IMR-90 (cell line): Measurements from ENCODE around the gene GXYLT2.
"Not testable (repeated sequence)": the region's sequence is repeated elsewhere in the genome, so short reads cannot be mapped to it uniquely, and the experiment has no call there.

ENCODE experiments used
- BHLHE40 ChIP-seq: fragments of 150-350 bp; IDR thresholded peaks from 2 replicates; pipeline ENCODE4 v1.6.1; 2016; ENCODE audit warnings: mild to moderate bottlenecking, low read depth, low read length
- CEBPB ChIP-seq: IDR thresholded peaks from 2 replicates; pipeline ENCODE4 v1.6.1; 2012; ENCODE audit warnings: low read depth, low read length, improper control_type of control experiment
- CHD1 ChIP-seq: IDR thresholded peaks from 2 replicates; pipeline ENCODE4 v1.6.1; 2012; ENCODE audit warnings: low read depth, low read length, improper control_type of control experiment
- FOS ChIP-seq: fragments of 150-350 bp; IDR thresholded peaks from 2 replicates; pipeline ENCODE4 v1.6.1; 2016; ENCODE audit warnings: low read depth, low read length
- MAZ ChIP-seq: IDR thresholded peaks from 2 replicates; pipeline ENCODE4 v1.6.1; 2012; ENCODE audit warnings: low read depth, mild to moderate bottlenecking, low read length, improper control_type of control experiment, moderate library complexity, borderline replicate concordance
- MXI1 ChIP-seq: IDR thresholded peaks from 2 replicates; pipeline ENCODE4 v1.6.1; 2012; ENCODE audit warnings: low read depth, mild to moderate bottlenecking, low read length, moderate library complexity, borderline replicate concordance
- POLR2A ChIP-seq: IDR thresholded peaks from 2 replicates; pipeline ENCODE4 v1.6.1; 2012; ENCODE audit warnings: mild to moderate bottlenecking, low read depth, low read length
- SMC3 ChIP-seq: fragments of 150-350 bp; IDR thresholded peaks from 2 replicates; pipeline ENCODE4 v1.6.1; 2016; ENCODE audit warnings: low read depth, mild to moderate bottlenecking, antibody characterized with exemption, low read length, moderate library complexity
- USF2 ChIP-seq: fragments of 150-350 bp; IDR thresholded peaks from 2 replicates; pipeline ENCODE4 v1.6.1; 2017; ENCODE audit warnings: mild to moderate bottlenecking, antibody characterized with exemption, low read length, low read depth
- TF ChIP-seq, protein P1 (sequence below): conservative IDR thresholded peaks from 2 replicates; pipeline ENCODE4 v1.5.1; 2012; ENCODE audit warnings: mild to moderate bottlenecking, low read depth, low read length, improper control_type of control experiment

- TF ChIP-seq, protein P1, sequence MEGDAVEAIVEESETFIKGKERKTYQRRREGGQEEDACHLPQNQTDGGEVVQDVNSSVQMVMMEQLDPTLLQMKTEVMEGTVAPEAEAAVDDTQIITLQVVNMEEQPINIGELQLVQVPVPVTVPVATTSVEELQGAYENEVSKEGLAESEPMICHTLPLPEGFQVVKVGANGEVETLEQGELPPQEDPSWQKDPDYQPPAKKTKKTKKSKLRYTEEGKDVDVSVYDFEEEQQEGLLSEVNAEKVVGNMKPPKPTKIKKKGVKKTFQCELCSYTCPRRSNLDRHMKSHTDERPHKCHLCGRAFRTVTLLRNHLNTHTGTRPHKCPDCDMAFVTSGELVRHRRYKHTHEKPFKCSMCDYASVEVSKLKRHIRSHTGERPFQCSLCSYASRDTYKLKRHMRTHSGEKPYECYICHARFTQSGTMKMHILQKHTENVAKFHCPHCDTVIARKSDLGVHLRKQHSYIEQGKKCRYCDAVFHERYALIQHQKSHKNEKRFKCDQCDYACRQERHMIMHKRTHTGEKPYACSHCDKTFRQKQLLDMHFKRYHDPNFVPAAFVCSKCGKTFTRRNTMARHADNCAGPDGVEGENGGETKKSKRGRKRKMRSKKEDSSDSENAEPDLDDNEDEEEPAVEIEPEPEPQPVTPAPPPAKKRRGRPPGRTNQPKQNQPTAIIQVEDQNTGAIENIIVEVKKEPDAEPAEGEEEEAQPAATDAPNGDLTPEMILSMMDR, result not testable (repeated sequence)
- TF ChIP-seq USF2, MXI1, POLR2A, BHLHE40, CHD1, MAZ, CEBPB, FOS, SMC3: not testable (repeated sequence)
These were observed 115.2 kb downstream of the GXYLT2 start for GRCh38 chr3:73003050-73003449.
